ENCODE data around the gene HDAC7. TPM values are rescaled to one million over a fixed set of nuclear protein-coding genes. Genes with fewer than 3 reads are reported as not detected.

Gene HDAC7
- total and polyA plus RNA-seq, 2 of the 13 experiments (the other 11 are each of a cell fraction or from before 2014, with no cell fraction given), result 4.6 to 10.8 TPM

GRCh38 chr12:47820631-47821345 is 1.1 kb upstream of the HDAC7 start (continued):
- TF ChIP-seq NFAT5 (CRISPR knock-in tag; IDR thresholded peaks at IDR 0.05) (no peak), ELK4 (CRISPR knock-in tag; IDR thresholded peaks at IDR 0.05; ENCODE audit: borderline replicate concordance) (no peak), ZBTB33 (CRISPR knock-in tag; IDR thresholded peaks at IDR 0.05) (no peak), MAFK (conservative IDR thresholded peaks at IDR 0.05 in 1 of 2, IDR thresholded peaks at IDR 0.05 in 1 of 2; ENCODE audit: low read length in 2 of 2) (0 out of 4 replicates have a peak, but pooled peaks of 1 of the 2 experiments have one; percentile 3), ZBTB34 (CRISPR knock-in tag; IDR thresholded peaks at IDR 0.05) (no peak), PAXIP1 (CRISPR knock-in tag; conservative IDR thresholded peaks at IDR 0.05) (0 out of 2 replicates have a peak, but pooled peaks have one; percentile 43), LBX2 (CRISPR knock-in tag; IDR thresholded peaks at IDR 0.05; ENCODE audit: borderline replicate concordance) (no peak), ZNF446 (CRISPR knock-in tag; IDR thresholded peaks at IDR 0.05) (no peak)

Measured in HepG2 (cell line).